Right atrium auricular region (tissue), 2 donors: ENCODE results near the gene SPRR2F. TPM values are rescaled to one million over a fixed set of nuclear protein-coding genes. Genes with fewer than 3 reads are reported as not detected.
"Not testable (repeated sequence)": the region's sequence is repeated elsewhere in the genome, so short reads cannot be mapped to it uniquely, and the experiment has no call there.

ENCODE experiments used
- DNase-seq: peaks from one replicate; pipeline ENCODE4 v3.0.0-alpha.2; 2019; ENCODE audit warnings: low spot score
- H3K27ac ChIP-seq, 2 donors: fragments of 200-600 bp; sonication (generic); 1 replicate in 1 of 2; 2 replicates in 1 of 2; pipeline ENCODE4 v1.5.1; 2016 to 2019
- H3K27me3 ChIP-seq, 2 donors: fragments of 200-600 bp; sonication (generic); one replicate each; pipeline versions ENCODE4 v1.5.1 to v1.6.0; 2017 to 2019
- H3K36me3 ChIP-seq: fragments of 200-600 bp; sonication (generic); one replicate; pipeline ENCODE4 v1.5.1; 2016
- H3K4me1 ChIP-seq, 2 donors: fragments of 200-600 bp; sonication (generic); one replicate each; pipeline versions ENCODE4 v1.5.1 to v1.6.0; 2017 to 2019
- H3K4me3 ChIP-seq, 2 donors: fragments of 200-600 bp; sonication (generic); 1 replicate in 1 of 2; 2 replicates in 1 of 2; pipeline ENCODE4 v1.5.1; 2017 to 2019; ENCODE audit warnings: mild to moderate bottlenecking in 1 of 2, moderate library complexity in 1 of 2
- H3K9me3 ChIP-seq, 2 donors: fragments of 200-600 bp; sonication (generic); one replicate each; pipeline ENCODE4 v1.5.1; 2019
- total RNA-seq, 2 donors: library from RNA; depleted of rRNA; stranded (reverse); fragments of >200 nt; gene quantifications; one replicate each; pipeline ENCODE4 v1.1.0, GENCODE V29; 2016
- TF ChIP-seq, protein P1 (sequence below), 2 donors: fragments of 200-600 bp; sonication (generic); IDR thresholded peaks; one replicate each; pipeline ENCODE4 v1.5.1; 2019; ENCODE audit warnings: antibody characterized with exemption in 2 of 2

Gene SPRR2F
- total RNA-seq, 2 donors from 2014 or later: 2.8 TPM; not detected in 1

DNA sequence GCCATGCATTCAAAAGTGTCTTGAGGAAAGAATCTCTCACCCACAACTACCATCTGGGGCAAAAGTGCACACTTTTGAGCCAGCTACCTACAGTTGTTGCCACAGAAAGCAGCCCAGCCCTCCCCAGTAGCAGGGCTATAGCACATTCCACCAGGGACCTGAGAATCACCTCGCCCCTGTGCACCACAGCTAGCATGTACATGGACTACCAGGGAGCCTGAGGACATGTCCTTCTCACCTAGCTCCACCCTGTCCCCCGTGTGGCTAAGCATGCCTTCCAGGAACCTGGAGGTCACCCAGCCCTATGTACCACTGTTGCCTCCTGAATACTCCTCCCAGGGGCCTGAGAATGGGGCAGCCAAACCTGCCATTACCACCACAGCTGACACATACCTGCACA lies 20.4 kb upstream of the SPRR2F start:
- Histone ChIP-seq H3K4me3 (no peak overlapping the region), H3K4me1 (no peaks in the 10 kb centered on the region), H3K27ac (no peak overlapping the region), H3K9me3 (no peaks in the 10 kb centered on the region), H3K27me3 (no peaks in the 10 kb centered on the region), H3K36me3 (no peaks in the 10 kb centered on the region)
- TF ChIP-seq, protein P1, sequence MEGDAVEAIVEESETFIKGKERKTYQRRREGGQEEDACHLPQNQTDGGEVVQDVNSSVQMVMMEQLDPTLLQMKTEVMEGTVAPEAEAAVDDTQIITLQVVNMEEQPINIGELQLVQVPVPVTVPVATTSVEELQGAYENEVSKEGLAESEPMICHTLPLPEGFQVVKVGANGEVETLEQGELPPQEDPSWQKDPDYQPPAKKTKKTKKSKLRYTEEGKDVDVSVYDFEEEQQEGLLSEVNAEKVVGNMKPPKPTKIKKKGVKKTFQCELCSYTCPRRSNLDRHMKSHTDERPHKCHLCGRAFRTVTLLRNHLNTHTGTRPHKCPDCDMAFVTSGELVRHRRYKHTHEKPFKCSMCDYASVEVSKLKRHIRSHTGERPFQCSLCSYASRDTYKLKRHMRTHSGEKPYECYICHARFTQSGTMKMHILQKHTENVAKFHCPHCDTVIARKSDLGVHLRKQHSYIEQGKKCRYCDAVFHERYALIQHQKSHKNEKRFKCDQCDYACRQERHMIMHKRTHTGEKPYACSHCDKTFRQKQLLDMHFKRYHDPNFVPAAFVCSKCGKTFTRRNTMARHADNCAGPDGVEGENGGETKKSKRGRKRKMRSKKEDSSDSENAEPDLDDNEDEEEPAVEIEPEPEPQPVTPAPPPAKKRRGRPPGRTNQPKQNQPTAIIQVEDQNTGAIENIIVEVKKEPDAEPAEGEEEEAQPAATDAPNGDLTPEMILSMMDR (IDR thresholded peaks at IDR 0.05): no peak
- DNase-seq: no peak

DNA sequence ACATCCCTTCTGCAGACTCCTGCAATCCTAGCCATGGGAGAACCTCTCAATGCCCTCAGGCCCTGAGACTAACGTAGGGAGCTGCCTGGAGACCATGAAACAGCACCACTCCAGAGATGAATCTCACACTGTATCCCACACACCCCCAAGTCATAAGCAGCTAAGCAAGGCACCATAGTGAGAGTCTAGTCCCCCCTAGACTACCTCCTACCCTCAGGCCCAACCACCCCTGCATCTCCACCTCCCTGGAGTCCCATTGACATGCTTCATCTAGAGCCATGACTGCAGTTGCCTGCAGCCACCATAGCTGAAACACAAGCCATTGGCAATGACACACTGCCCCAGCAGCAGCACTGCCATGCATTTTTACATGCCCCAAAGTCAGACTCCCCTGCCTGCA lies 20.0 kb upstream of the SPRR2F start:
- DNase-seq: no peak
- Histone ChIP-seq H3K27ac (no peak overlapping the region), H3K4me1 (no peaks in the 10 kb centered on the region), H3K9me3 (no peaks in the 10 kb centered on the region), H3K4me3 (no peak overlapping the region), H3K36me3 (no peaks in the 10 kb centered on the region), H3K27me3 (no peaks in the 10 kb centered on the region)
- TF ChIP-seq, protein P1 (IDR thresholded peaks at IDR 0.05): no peak

DNA sequence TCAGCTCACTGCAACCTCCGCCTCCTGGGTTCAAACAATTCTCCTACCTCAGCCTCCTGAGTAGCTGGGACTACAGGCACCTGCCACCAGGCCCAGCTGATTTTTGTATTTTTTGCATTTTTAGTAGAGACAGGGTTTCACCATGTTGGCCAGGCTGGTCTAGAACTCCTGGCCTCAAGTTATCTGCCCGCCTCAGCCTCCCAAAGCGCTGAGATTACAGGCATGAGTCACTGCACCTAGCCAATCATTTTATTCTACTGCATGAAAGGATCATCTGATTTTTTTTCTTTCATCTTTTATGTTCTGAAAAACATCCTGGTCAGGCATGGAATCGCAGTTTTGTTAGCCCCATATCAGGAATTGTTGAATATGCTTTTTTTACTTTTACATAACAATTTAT lies 15.4 kb upstream of the SPRR2F start:
- not testable (repeated sequence) for H3K36me3 ChIP-seq, H3K27ac ChIP-seq, H3K4me1 ChIP-seq, H3K27me3 ChIP-seq, H3K4me3 ChIP-seq, DNase-seq
- peaks cover 0 to 12% of the 10 kb centered on the region in 2 donors for H3K9me3 ChIP-seq

DNA sequence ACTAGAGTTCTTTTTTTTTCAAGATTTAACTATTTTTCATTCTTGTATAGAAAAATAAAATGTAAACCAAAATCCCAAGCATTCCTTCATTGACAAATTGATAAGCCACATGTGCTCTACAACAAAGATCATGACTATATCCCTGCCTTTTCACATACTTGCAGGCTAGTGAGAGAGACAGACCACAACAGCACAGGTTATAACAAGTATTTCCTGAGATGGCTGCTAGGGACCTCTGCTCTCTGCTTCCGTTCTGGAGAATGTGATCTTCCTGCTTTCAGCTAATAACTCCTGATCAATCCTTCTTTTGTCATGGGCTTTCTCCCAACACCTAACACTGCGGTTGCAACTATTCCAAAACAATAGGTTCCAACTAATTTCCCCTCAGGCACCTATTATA lies 14.0 kb upstream of the SPRR2F start:
- TF ChIP-seq, protein P1 (IDR thresholded peaks at IDR 0.05): no peak
- Histone ChIP-seq H3K4me1 (no peaks in the 10 kb centered on the region), H3K27me3 (no peaks in the 10 kb centered on the region), H3K4me3 (no peak overlapping the region), H3K36me3 (no peaks in the 10 kb centered on the region), H3K9me3 (peaks cover 0 to 12% of the 10 kb centered on the region in 2 donors), H3K27ac (no peak overlapping the region)
- no peak for DNase-seq

DNA sequence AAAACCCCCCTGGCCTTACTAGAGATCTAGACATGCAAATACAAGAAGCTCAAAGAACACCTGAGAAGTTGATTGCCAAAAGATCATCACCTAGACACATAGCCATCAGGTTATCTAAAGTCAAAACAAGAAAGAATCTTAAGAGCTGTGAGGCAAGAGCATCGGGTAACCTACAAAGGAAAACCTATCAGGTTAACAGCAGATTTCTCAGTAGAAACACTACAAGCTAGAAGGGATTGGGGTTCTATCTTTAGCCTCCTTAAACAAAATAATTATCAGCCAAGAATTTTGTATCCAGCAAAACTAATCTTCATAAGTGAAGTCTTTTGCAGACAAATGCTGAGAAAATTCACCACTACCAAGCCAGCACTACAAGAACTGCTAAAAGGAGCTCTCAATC lies 12.2 kb upstream of the SPRR2F start:
- H3K36me3 ChIP-seq: no peaks in the 10 kb centered on the region
- DNase-seq: no peak
- no peak overlapping the region for H3K4me3 ChIP-seq
- H3K9me3 ChIP-seq: peaks cover 0 to 12% of the 10 kb centered on the region in 2 donors
- H3K27me3 ChIP-seq: no peaks in the 10 kb centered on the region
- H3K4me1 ChIP-seq: no peaks in the 10 kb centered on the region
- TF ChIP-seq, protein P1 (IDR thresholded peaks at IDR 0.05): no peak
- H3K27ac ChIP-seq: no peak overlapping the region

DNA sequence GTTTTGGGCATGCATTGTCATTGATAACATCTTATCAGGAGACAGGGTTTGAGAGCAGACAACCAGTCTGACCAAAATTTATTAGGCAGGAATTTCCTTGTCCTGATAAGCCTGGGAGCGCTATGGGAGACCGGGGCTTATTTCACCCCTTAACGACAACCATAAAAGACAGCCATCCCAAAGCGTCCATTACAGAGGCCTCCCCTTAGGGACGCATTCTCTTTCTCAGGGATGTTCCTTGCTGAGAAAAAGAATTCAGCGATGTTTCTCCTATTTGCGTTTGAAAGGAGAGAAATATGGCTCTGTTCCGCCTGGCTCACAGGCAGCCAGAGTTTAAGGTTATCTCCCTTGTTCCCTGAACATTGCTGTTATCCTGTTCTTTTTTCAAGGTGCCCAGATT lies 10.5 kb upstream of the SPRR2F start:
- H3K27me3 ChIP-seq, H3K4me1 ChIP-seq, H3K4me3 ChIP-seq, H3K27ac ChIP-seq, DNase-seq, H3K36me3 ChIP-seq: not testable (repeated sequence)
- peaks cover 0 to 12% of the 10 kb centered on the region in 2 donors for H3K9me3 ChIP-seq

DNA sequence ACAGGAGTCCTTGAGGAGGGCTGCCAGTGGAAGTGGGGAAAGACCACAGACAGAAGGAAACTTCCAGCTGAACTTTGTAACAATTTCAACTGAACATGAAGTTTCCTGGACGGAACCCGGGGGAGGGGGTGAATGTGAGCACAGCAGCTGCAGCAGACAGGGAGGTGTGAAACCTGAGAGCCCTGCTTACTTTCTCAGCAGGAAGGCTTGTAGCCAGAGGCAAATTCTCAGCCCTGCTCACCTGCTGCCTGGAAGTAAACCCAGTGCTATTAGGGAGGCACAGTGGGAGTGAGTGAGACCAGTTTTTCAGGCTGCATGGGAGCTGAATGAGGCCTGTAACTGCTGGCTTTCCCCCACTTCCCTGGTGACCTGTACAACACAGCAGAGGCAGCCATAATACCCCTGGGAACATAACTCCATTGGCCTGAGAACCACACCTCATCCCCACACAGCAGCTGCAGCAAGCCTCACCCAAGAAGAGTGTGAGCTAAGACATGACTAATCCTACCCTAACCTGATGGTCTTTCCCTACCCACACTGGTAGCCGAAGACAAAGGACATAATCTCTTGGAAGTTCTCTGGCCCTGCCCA lies 9.6 kb upstream of the SPRR2F start:
- Histone ChIP-seq H3K9me3 (peaks cover 0 to 12% of the 10 kb centered on the region in 2 donors), H3K27me3 (no peaks in the 10 kb centered on the region), H3K27ac (no peak overlapping the region), H3K4me3 (no peak overlapping the region), H3K4me1 (no peaks in the 10 kb centered on the region), H3K36me3 (no peaks in the 10 kb centered on the region)
- TF ChIP-seq, protein P1 (IDR thresholded peaks at IDR 0.05): no peak
- DNase-seq: no peak
